Suprapubic skin (tissue), 3 donors: ENCODE data around the gene CLIC4.

Experiments used
- CTCF ChIP-seq, 2 donors: fragments of 200-600 bp in 1 of 2; fragments of 450-650 bp in 1 of 2; sonication (generic) in 1 of 2; IDR thresholded peaks; one replicate each; pipeline ENCODE4 v1.5.1; 2016 to 2019; ENCODE audit warnings: antibody characterized with exemption in 2 of 2, mild to moderate bottlenecking in 1 of 2, moderate library complexity in 1 of 2
- EP300 ChIP-seq: sonication (generic); formaldehyde crosslinking; IDR thresholded peaks from one replicate; pipeline ENCODE4 v1.6.1; 2017; ENCODE audit warnings: antibody characterized with exemption

DNA sequence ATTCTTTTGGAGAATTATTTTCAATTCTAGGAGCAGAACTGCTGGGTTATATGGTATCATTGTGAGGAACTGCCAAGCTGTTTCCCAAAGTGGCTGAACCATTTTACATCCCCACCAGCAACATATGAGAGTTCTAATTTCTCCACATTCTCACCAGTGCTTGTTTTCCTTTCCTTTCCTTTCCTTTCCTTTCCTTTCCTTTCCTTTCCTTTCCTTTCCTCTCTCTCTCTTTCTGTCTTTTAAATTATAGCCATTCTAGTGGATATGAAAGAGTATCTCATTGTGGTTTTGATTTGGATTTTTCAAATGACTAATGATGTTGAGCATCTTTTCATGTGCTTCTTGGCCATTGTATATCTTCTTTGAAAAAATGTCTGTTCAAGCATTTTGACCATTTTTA, 139.5 kb downstream of the CLIC4 start:
- TF ChIP-seq CTCF (IDR thresholded peaks at IDR 0.05) (no peak), EP300 (no peak)
